ENCODE results near the gene MAGED1. TPM values are rescaled to one million over a fixed set of nuclear protein-coding genes. Genes with fewer than 3 reads are reported as not detected.

The MAGED1 gene
- total and polyA plus RNA-seq, 7 donors, result 15.2 to 78.1 (median 17.9) TPM

DNA sequence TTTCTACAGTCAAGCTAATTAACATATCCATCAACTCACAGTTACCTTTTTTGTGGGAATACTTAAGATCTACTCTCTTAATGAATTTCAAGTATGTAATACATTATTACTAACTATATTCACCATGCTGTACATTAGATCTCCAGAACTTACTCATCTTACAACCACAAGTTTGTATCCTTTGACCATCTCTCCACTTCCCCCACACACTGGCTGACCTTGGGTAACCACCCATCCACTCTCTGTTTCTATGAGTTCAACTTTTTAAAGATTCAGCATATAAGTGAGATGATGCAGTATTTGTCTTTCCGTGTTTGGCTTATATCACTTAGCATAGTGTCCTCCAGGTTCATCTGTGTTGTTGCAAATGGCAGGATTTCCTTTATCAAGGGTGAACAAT, 30.5 kb upstream of the MAGED1 start:
- Histone ChIP-seq H3K9me3 (peaks cover 4% of the 10 kb centered on the region), H3K27ac (no peak overlapping the region), H3K4me3 (no peak overlapping the region), H3K36me3 (ENCODE audit: insufficient read depth in 1 of 2, low read depth in 1 of 2) (no peaks in the 10 kb centered on the region), H3K4me1 (no peaks in the 10 kb centered on the region), H3K27me3 (ENCODE audit: insufficient read depth in 3 of 3, low read length in 2 of 3) (no peaks in the 10 kb centered on the region)
- no peak for DNase-seq
- no peak for ATAC-seq
- intact Hi-C loops (cut with DNase I), result no loop called here
- TF ChIP-seq, protein P1, sequence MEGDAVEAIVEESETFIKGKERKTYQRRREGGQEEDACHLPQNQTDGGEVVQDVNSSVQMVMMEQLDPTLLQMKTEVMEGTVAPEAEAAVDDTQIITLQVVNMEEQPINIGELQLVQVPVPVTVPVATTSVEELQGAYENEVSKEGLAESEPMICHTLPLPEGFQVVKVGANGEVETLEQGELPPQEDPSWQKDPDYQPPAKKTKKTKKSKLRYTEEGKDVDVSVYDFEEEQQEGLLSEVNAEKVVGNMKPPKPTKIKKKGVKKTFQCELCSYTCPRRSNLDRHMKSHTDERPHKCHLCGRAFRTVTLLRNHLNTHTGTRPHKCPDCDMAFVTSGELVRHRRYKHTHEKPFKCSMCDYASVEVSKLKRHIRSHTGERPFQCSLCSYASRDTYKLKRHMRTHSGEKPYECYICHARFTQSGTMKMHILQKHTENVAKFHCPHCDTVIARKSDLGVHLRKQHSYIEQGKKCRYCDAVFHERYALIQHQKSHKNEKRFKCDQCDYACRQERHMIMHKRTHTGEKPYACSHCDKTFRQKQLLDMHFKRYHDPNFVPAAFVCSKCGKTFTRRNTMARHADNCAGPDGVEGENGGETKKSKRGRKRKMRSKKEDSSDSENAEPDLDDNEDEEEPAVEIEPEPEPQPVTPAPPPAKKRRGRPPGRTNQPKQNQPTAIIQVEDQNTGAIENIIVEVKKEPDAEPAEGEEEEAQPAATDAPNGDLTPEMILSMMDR (IDR thresholded peaks at IDR 0.05), result no peak
- 79 to 96% (median 94%) methylated on average over 1 of the region's 1 CpG for WGBS, 3 donors

- TF ChIP-seq, protein P1 (IDR thresholded peaks at IDR 0.05), result no peak
- H3K36me3 ChIP-seq (ENCODE audit: insufficient read depth in 1 of 2, low read depth in 1 of 2), result no peaks in the 10 kb centered on the region
- peaks cover 0 to 5% (median 0%) of the 10 kb centered on the region in 3 donors for H3K27me3 ChIP-seq (ENCODE audit: insufficient read depth in 3 of 3, low read length in 2 of 3)
These were observed 27.2 kb upstream of the MAGED1 start for GRCh38 chrX:51866210-51866609.

DNA sequence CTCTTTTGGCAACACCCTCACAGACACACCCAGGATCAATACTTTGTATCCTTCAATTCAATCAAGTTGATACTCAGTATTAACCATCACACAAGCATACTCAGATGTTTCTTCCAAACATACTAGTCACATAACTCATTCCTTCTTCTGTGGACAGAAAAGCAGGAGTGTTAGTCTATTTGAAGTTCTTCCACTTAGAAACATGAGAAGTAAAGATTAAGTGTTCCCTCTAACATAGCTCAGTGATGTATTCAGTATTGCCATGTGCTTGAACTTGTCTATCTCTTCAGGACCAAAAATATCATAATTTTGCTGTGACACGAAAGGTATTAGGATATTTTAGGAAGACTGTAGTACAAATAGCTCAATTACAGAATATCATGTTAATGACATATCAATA, 25.8 kb upstream of the MAGED1 start:
- 24 to 38% (median 30%) methylated on average over 1 of the region's 1 CpG for WGBS, 3 donors
- ATAC-seq (peak in 3 of 4 donors; percentile 59 to 81 (median 74)), DNase-seq (no peak)
- Histone ChIP-seq H3K9me3 (no peaks in the 10 kb centered on the region), H3K36me3 (ENCODE audit: insufficient read depth in 1 of 2, low read depth in 1 of 2) (no peaks in the 10 kb centered on the region), H3K4me1 (no peaks in the 10 kb centered on the region), H3K27me3 (ENCODE audit: insufficient read depth in 3 of 3, low read length in 2 of 3) (peaks cover 0 to 5% (median 0%) of the 10 kb centered on the region in 3 donors), H3K4me3 (no peak overlapping the region), H3K27ac (no peak overlapping the region)
- TF ChIP-seq, protein P1 (IDR thresholded peaks at IDR 0.05), result no peak
- intact Hi-C loops (cut with DNase I), result no loop called here

More at GRCh38 chrX:51866210-51866609, 27.2 kb upstream of the MAGED1 start:
- Histone ChIP-seq H3K9me3 (no peaks in the 10 kb centered on the region), H3K4me1 (no peaks in the 10 kb centered on the region), H3K27ac (no peak overlapping the region), H3K4me3 (no peak overlapping the region)
- DNase-seq, result no peak
- no peak for ATAC-seq
- 58 to 82% (median 63%) methylated on average over 3 of the region's 3 CpGs for WGBS, 3 donors
- intact Hi-C loops (cut with DNase I), result no loop called here

- no peaks in the 10 kb centered on the region for H3K4me1 ChIP-seq
- no peaks in the 10 kb centered on the region for H3K36me3 ChIP-seq (ENCODE audit: insufficient read depth in 1 of 2, low read depth in 1 of 2)
- TF ChIP-seq, protein P1 (IDR thresholded peaks at IDR 0.05), result no peak
- intact Hi-C loops (cut with DNase I), result no loop called here
- H3K4me3 ChIP-seq, result no peak overlapping the region
- ATAC-seq (no peak), DNase-seq (no peak)
- H3K27ac ChIP-seq, result no peak overlapping the region
- no peaks in the 10 kb centered on the region for H3K9me3 ChIP-seq
- peaks cover 0 to 5% (median 0%) of the 10 kb centered on the region in 3 donors for H3K27me3 ChIP-seq (ENCODE audit: insufficient read depth in 3 of 3, low read length in 2 of 3)
- WGBS, 3 donors, result 80 to 93% (median 81%) methylated on average over 2 of the region's 2 CpGs
These were observed 23.1 kb upstream of the MAGED1 start for GRCh38 chrX:51870354-51870753.

DNA sequence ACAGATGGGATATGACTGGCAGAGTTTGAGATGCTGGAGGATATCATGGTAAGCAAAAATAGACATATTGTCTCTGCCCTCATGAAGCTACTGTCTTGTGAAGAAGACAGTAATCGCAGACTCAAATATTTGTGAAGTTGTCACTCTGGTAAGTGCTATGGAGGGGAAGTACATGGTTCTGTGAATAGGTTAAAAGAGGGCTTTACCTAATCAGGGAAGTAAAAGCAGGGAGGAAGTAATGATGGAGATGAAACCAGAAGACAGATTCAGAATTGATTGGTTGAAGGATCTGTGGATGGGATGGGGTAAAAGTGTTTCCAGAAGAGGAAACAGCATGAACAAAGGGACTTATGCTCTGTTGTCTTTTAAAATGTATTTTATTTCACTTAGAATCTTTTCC, 19.3 kb upstream of the MAGED1 start:
- 95 to 100% (median 100%) methylated on average over 1 of the region's 1 CpG for WGBS, 3 donors
- no peak for ATAC-seq
- no peak for DNase-seq
- Histone ChIP-seq H3K9me3 (no peaks in the 10 kb centered on the region), H3K27me3 (ENCODE audit: insufficient read depth in 3 of 3, low read length in 2 of 3) (no peaks in the 10 kb centered on the region), H3K4me3 (no peak overlapping the region), H3K36me3 (ENCODE audit: insufficient read depth in 1 of 2, low read depth in 1 of 2) (no peaks in the 10 kb centered on the region), H3K27ac (no peak overlapping the region), H3K4me1 (no peaks in the 10 kb centered on the region)
- TF ChIP-seq, protein P1 (IDR thresholded peaks at IDR 0.05), result no peak
- intact Hi-C loops (cut with DNase I), result no loop called here

Data from psoas muscle (tissue), 8 donors.